ENCODE measurements around the gene PARP2.

- no peak for TF ChIP-seq CTCF (IDR thresholded peaks at IDR 0.05)
- TF ChIP-seq POLR2A (IDR thresholded peaks at IDR 0.05), result no peak
Observed at GRCh38 chr14:20346713-20347112, 3.3 kb downstream of the PARP2 start.
